Chondrocyte (in vitro differentiated cells): ENCODE data around the gene ANTXR2. TPM values are rescaled to one million over a fixed set of nuclear protein-coding genes. Genes with fewer than 3 reads are reported as not detected.

ENCODE experiments used
- DNase-seq: peaks from one replicate; pipeline ENCODE4 v3.0.0; 2021; ENCODE audit warnings: mixed read lengths, low spot score
- H3K27ac Mint-ChIP-seq: one replicate; pipeline ENCODE4 v1.8.0; 2021; ENCODE audit warnings: mild to moderate bottlenecking, moderate library complexity, mixed read lengths; ENCODE audit not compliant: unreplicated experiment
- H3K27me3 Mint-ChIP-seq: 2 replicates; pipeline ENCODE4 v1.8.0; 2021; ENCODE audit warnings: low read depth, mixed read lengths
- H3K36me3 Mint-ChIP-seq: 2 replicates; pipeline ENCODE4 v1.8.0; 2021; ENCODE audit warnings: low read depth, mixed read lengths
- H3K4me1 Mint-ChIP-seq: 2 replicates; pipeline ENCODE4 v1.8.0; 2021; ENCODE audit warnings: low read depth, mild to moderate bottlenecking, mixed read lengths
- H3K4me3 Mint-ChIP-seq: one replicate; pipeline ENCODE4 v1.8.0; 2021; ENCODE audit warnings: mild to moderate bottlenecking, moderate library complexity, mixed read lengths; ENCODE audit not compliant: unreplicated experiment
- H3K9me3 Mint-ChIP-seq: 2 replicates; pipeline ENCODE4 v1.8.0; 2021; ENCODE audit warnings: low read depth, mixed read lengths
- CTCF ChIP-seq: fragments of 200-600 bp; sonication (generic); IDR thresholded peaks from 2 replicates; pipeline ENCODE4 v1.5.0; 2021; ENCODE audit warnings: antibody characterized with exemption, mild to moderate bottlenecking, moderate library complexity
- total RNA-seq: library from RNA; stranded (reverse); gene quantifications from 3 replicates; pipeline ENCODE4 v1.2.1, GENCODE V29; 2021

The ANTXR2 gene
- total RNA-seq, 1 donor from 2014 or later, result 32.1 TPM

GRCh38 chr4:80074651-80075050, 1.6 kb upstream of the ANTXR2 start:
- H3K4me3 Mint-ChIP-seq, result no peak overlapping the region
- no peaks in the 10 kb centered on the region for H3K9me3 Mint-ChIP-seq
- no peak for TF ChIP-seq CTCF
- no peak for DNase-seq
- peaks cover 2% of the 10 kb centered on the region for H3K27me3 Mint-ChIP-seq
- no peaks in the 10 kb centered on the region for H3K36me3 Mint-ChIP-seq
- H3K4me1 Mint-ChIP-seq, result peaks cover 29% of the 10 kb centered on the region
- H3K27ac Mint-ChIP-seq, result no peak overlapping the region

- no peak for TF ChIP-seq CTCF
- H3K36me3 Mint-ChIP-seq, result no peaks in the 10 kb centered on the region
- H3K9me3 Mint-ChIP-seq, result no peaks in the 10 kb centered on the region
- H3K27ac Mint-ChIP-seq, result no peak overlapping the region
- no peak for DNase-seq
- peaks cover 2% of the 10 kb centered on the region for H3K27me3 Mint-ChIP-seq
- no peak overlapping the region for H3K4me3 Mint-ChIP-seq
- peaks cover 29% of the 10 kb centered on the region for H3K4me1 Mint-ChIP-seq
These were observed 1.0 kb upstream of the ANTXR2 start for GRCh38 chr4:80074069-80074468.

- H3K36me3 Mint-ChIP-seq, result no peaks in the 10 kb centered on the region
- H3K27me3 Mint-ChIP-seq, result no peaks in the 10 kb centered on the region
- DNase-seq, result no peak
These were observed 512 bp upstream of the ANTXR2 start for GRCh38 chr4:80073473-80074008.

GRCh38 chr4:80072228-80072743, 743 bp downstream of the ANTXR2 start:
- Mint-ChIP-seq H3K27ac (peak overlapping the region; percentile 59), H3K4me1 (peaks cover 29% of the 10 kb centered on the region), H3K4me3 (peak overlapping the region; percentile 87), H3K36me3 (peaks cover 5% of the 10 kb centered on the region), H3K27me3 (no peaks in the 10 kb centered on the region), H3K9me3 (no peaks in the 10 kb centered on the region)
- peak; percentile 77 for DNase-seq
- no peak for TF ChIP-seq CTCF

More at GRCh38 chr4:80073473-80074008, 512 bp upstream of the ANTXR2 start:
- Mint-ChIP-seq H3K27ac (peak overlapping the region; percentile 86), H3K4me1 (peaks cover 29% of the 10 kb centered on the region), H3K4me3 (peak overlapping the region; percentile 87), H3K9me3 (no peaks in the 10 kb centered on the region)
- no peak for TF ChIP-seq CTCF

GRCh38 chr4:80071604-80072227, 1.3 kb downstream of the ANTXR2 start:
- H3K4me1 Mint-ChIP-seq, result peaks cover 29% of the 10 kb centered on the region
- H3K4me3 Mint-ChIP-seq, result peak overlapping the region; percentile 87
- TF ChIP-seq CTCF, result no peak
- peak overlapping the region; percentile 59 for H3K27ac Mint-ChIP-seq
- DNase-seq, result no peak
- peaks cover 8% of the 10 kb centered on the region for H3K36me3 Mint-ChIP-seq
- no peaks in the 10 kb centered on the region for H3K27me3 Mint-ChIP-seq
- H3K9me3 Mint-ChIP-seq, result no peaks in the 10 kb centered on the region
